GM18868 (cell line): ENCODE results near the gene TBXAS1.
"Not testable (repeated sequence)": the region's sequence is repeated elsewhere in the genome, so short reads cannot be mapped to it uniquely, and the experiment has no call there.

ENCODE experiments used
- ATAC-seq: cut with Tn5 transposase; IDR thresholded peaks from one replicate; pipeline ENCODE4 v1.9.1; 2021; ENCODE audit warnings: mild to moderate bottlenecking, moderate library complexity; ENCODE audit not compliant: unreplicated experiment

The TBXAS1 gene

GRCh38 chr7:139825666-139826290, 3.3 kb upstream of the TBXAS1 start:
- ATAC-seq: no peak

GRCh38 chr7:139827042-139827441, 2.0 kb upstream of the TBXAS1 start:
- ATAC-seq: no peak

GRCh38 chr7:139828446-139828845, 618 bp upstream of the TBXAS1 start:
- no peak for ATAC-seq

GRCh38 chr7:139829775-139830117, 682 bp downstream of the TBXAS1 start:
- peak; percentile 35 for ATAC-seq

GRCh38 chr7:139830292-139830691, 1.2 kb downstream of the TBXAS1 start:
- ATAC-seq: no peak

GRCh38 chr7:139830782-139831501, 1.9 kb downstream of the TBXAS1 start:
- no peak for ATAC-seq

GRCh38 chr7:139835848-139836247, 6.8 kb downstream of the TBXAS1 start:
- ATAC-seq: not testable (repeated sequence)

GRCh38 chr7:139837291-139837690, 8.2 kb downstream of the TBXAS1 start:
- not testable (repeated sequence) for ATAC-seq

GRCh38 chr7:139838276-139838675, 9.2 kb downstream of the TBXAS1 start:
- no peak for ATAC-seq

- no peak for ATAC-seq
These were observed 9.8 kb downstream of the TBXAS1 start for GRCh38 chr7:139838876-139839275.

GRCh38 chr7:139840776-139841175, 11.7 kb downstream of the TBXAS1 start:
- no peak for ATAC-seq

GRCh38 chr7:139842401-139843210, 13.5 kb downstream of the TBXAS1 start:
- peak; percentile 87 for ATAC-seq

GRCh38 chr7:139843211-139843537, 14.1 kb downstream of the TBXAS1 start:
- ATAC-seq: not testable (repeated sequence)

GRCh38 chr7:139844779-139845442, 15.8 kb downstream of the TBXAS1 start:
- ATAC-seq: no peak

- no peak for ATAC-seq
These were observed 16.4 kb downstream of the TBXAS1 start for GRCh38 chr7:139845443-139845805.

GRCh38 chr7:139846297-139846696, 17.2 kb downstream of the TBXAS1 start:
- ATAC-seq: no peak

- no peak for ATAC-seq
These were observed 19.2 kb downstream of the TBXAS1 start for GRCh38 chr7:139848274-139848673.

GRCh38 chr7:139850906-139851305, 21.8 kb downstream of the TBXAS1 start:
- no peak for ATAC-seq

- ATAC-seq: no peak
These were observed 22.9 kb downstream of the TBXAS1 start for GRCh38 chr7:139851770-139852481.

- ATAC-seq: no peak
These were observed 23.4 kb downstream of the TBXAS1 start for GRCh38 chr7:139852482-139852845.
